GM15510 (cell line): ENCODE data around the gene OSBPL5.

Experiments
- POLR2A ChIP-seq: IDR thresholded peaks from 3 replicates; pipeline ENCODE4 v1.6.1; 2011; ENCODE audit warnings: borderline replicate concordance; ENCODE audit not compliant: insufficient read length; ENCODE audit errors: extremely low read depth

OSBPL5 gene

DNA sequence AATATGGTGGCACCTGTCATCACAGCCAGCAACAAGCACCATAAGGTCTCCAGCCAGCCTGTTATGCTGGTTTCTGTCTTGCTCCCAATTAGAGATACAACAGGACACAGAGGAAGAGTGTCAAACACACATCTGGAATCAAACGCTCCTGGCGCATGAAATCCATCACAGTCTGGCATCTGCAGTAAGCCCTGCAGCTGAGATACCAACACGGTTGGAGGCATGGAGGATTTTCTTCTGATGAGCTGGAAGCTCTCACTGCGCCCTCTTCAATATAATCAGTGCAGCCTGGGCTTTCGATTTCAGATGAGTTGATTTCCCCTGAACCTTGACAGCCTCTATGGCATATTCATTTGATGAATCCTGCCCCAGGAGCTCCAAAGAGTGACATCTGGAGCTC lies 80.1 kb downstream of the OSBPL5 start:
- no peak for TF ChIP-seq POLR2A

DNA sequence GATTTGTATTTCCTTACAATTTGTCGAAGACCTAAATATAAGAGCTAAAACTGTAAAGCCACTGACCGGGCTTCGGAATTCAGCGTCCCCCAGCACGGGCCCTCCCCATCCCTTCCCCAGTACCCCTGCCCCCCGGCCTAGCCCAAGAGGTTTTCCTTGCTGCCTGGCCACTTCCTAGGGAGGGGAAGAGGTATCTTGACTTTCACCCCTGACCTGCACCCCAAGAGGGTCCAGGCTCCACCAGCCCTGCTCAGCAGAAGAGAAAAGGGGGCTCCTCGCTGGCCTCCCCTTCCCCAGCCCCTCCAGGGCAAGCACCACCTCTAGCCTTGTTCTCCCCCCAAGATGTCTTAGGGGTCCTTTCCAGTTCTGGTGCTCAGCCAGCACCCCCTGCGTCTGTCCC lies 81.8 kb downstream of the OSBPL5 start:
- TF ChIP-seq POLR2A, result no peak

DNA sequence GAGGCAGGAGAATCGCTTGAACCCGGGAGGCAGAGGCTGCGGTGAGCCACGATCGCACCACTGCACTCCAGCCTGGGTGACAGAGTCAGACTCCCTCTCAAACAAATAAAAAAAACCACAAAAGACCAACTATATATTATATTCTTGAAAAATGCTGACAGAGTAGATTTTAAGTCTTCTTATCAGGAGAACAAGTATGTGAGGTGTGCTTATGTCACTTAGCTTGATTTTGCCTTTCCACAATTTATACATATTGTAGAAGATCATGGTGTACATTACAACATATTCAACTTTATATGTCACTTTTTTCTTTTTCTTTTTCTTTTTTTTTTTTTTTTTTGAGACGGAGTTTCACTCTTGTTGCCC lies 83.7 kb downstream of the OSBPL5 start:
- TF ChIP-seq POLR2A, result no peak

DNA sequence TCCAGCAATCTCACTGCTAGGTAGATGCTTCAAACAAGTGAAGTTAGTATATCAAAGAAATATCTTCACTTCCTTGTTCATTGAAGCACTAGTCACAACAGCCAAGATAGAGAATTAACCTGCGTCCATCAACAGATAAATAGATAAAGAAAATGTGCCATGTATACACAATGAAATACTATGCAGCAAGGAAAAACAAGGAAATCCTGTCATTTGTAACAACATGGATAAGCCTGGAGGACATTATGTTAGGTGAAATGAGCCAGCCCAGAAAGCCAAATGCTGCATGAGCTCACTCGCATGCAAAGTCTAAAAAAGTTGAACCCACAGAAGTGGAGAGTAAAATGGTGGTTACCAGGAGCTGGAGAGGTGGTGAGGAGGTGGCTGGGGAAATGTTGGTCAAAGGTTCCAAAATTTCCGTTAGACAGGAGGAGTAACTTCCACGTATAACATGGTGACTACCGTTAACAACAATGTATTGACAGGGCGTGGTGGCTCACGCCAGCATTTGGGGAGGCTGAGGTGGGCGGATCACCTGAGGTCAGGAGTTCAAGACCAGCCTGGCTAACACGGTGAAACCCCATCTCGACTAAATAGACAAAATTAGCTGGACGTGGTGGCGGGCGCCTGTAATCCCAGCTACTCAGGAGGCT lies 84.3 kb downstream of the OSBPL5 start:
- TF ChIP-seq POLR2A, result no peak

DNA sequence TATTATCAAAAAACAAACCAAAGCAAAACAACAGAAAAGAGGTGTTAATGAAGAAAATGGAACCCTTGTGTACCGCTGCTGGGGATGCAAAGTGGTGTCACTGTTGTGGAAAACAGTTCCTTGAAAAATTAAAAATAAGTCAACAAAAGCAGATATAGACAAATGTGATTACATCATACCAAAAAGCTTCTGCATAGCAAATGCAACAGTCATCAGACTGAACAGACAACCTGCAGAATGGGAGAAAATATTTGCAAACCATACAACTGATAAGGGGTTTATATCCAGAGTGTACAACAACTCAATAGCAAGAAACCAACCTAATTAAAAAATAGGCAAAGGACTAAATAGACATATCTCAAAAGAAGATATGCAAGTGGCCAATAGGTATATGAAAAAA lies 85.0 kb downstream of the OSBPL5 start:
- TF ChIP-seq POLR2A, result no peak

DNA sequence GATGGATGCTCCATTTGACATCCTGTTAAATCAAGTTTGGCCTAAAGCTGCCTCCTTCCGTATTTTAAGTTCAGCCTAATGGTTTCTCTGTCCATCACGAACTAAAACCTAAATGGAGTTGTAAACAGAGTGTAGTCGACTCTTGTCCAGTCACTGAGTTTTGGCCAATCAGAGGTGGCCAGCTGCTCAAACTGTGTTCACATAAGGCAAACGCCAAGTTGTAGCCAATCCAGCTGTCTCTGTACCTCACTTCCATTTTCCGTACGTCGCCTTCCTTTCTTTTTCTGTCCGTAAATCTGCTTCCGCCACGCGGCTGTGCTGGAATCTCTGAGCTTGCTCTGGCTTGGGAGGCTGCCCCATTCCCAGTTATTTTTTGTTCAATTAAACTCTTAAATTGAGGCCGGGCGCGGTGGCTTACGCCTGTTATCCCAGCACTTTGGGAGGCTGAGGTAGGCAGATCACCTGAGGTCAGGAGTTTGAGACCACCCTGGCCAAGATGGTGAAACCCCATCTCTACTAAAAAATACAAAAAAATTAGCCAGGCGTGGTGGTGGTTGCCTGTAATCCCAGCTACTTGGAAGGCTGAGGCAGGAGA lies 87.2 kb downstream of the OSBPL5 start:
- no peak for TF ChIP-seq POLR2A

DNA sequence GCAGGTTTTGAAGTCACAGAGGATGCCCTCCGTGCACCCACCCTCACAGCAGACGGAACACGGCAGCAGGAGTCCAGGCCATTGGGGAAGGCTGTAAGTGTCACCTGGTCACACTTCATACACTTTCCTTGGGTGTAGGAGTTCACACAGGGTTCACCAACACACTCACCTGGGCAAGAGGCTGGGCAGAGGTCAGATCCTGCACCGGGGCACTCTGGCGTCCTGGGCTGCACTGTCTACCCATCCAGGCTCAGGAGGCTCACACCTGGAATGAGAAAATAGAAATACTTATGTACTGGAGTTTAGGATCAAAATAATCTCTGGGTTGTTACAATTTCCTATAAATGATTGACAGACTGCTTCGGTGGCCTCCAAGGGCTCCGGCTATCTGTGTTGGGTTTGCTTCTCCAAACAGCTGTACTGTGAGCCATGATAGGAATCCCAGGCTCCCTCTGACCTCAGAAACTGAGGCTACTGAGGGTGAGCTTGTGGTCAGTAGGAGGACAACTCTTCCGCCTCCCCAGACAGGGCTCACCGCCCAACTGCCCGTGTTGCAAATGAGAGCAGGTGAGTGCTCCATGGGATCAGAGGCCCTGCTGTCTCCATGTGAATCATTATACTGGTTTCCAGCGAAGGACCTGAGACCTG lies 87.8 kb downstream of the OSBPL5 start:
- no peak for TF ChIP-seq POLR2A

DNA sequence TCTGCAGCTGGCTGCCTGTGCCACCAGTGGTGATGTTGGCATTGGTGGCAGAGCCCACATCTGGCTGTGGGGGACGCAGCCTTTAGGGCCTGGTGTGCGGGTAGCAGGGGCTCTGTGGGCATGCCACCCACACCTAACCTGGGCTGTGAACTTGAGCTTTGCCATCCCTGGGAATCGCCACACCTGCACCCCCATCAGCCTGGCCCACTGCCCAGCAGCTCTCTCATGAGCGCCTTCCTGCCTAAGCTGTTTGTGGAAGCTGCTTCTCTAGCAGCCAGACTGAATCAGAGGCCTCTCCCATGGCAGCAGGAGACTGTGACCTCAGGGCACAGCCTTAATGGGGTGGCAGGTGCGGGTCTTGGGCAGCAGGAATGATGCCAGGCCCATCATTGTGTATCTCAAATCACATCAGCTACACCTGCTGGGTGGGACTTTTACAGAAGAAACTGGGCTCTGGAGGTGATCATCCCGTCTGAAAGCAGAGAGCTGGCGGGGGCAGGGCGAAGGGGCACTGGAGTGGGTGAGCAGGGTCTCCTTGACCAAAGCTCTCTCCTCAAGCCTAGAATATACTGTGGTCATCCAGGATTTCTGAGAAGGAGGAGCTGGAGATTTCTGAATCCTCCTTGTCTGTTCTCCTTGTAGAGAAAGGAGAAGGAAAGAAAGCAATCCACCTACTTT lies 90.1 kb downstream of the OSBPL5 start:
- TF ChIP-seq POLR2A, result no peak

DNA sequence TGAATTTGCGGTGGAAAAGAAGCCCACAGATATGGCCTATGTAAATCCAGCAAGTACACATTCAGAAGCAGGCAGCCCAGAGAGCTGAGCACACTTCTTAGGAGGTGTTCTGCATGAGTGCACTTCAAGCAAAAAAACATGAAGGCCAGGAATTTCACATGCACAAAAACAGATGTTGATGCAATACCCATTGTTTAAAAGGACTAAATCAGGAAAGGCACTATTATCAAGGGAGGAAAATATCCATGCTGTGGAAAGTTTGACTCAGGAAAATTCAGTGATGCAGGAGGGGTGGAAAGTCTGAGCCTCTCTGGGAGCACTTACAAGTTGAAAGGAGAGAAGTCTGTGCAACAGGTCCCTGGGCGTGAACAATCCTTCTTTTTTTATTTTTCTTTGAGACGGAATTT lies 92.1 kb downstream of the OSBPL5 start:
- no peak for TF ChIP-seq POLR2A

DNA sequence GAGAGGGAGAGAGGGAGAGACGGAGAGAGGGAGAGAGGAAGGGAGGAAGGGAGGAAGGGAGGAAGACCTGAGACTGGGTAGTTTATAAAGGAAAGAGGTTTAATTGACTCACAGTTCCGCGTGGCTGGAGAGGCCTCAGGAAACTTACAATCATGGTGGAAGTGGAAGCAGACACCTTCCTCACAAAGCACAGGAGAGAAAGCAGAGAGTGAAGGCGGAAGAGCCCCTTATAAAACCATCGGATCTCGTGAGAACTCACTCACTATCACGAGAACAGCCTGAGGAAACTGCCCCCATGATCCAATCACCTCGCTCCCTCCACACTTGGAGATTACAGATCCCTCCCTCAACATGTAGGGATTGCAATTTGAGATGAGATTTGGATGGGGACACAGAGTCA lies 95.7 kb downstream of the OSBPL5 start:
- no peak for TF ChIP-seq POLR2A

DNA sequence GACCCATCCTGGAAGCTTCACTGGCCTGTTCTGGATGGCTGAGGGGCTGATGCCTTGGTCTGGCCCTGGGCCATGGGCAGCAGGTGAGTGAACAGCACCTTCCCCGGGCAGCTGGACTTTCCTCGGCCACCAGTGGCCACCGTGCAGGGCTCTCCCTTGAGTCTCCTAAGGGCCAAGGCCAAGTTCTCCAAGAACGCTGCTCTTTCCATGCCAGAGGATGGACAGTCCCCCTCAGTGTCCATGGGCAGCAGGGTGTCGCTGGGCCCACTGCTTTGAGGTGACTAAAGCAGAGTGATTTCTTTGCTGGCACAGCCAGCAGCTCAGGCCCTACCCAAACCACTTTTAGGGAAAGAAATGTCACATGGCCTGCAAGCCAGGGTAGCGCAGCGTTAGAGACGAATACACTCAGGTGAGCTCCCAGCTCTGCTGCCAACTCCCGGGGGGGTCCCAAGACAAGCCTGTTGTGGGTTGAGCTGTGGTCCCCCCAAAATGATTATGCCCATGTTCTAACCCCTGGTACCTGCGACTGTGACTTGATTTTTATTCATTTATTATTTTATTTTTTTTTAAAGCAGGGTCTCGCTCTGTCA lies 104.6 kb downstream of the OSBPL5 start:
- no peak for TF ChIP-seq POLR2A

DNA sequence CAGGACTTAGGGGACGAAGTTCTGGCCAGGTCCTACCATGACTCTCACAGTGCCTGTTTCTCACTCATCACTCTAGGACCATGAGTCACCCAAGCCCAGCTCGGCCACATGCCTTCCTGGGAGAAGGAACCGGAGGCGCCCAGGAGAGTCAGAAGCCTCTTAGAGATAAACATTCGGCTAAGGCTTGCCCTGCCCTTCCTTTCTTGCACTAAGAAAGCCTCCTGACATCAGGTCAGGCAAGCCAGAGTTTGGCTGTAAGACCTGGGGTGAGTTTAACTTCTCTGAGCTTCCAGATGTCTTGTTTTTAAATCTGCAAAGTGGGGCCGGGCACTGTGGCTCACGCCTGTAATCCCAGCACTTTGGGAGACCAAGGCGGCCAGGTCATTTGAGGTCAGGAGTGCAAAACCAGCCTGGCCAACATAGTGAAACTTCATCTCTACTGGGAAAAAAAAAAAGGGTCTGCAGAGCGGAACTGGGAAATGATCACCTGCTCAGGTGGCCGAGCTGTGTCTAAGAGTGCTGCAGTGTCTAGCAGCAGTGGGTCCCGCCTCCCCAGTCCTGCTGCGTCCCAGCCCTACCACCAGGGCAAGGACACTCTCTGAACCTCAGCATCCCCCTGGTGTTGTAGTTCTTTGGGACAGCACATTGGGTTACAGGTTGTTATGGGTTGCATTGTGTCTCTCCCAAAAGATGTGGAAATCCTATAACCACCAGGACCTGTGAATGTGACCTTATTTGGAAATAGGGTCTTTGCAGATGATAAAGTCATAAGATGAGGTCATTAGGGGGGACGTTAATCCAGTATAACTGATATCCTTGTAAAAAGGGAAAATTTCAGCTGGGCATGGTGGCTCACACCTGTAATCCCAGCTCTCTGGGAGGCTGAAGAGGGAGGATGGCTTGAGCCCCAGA lies 106.1 kb downstream of the OSBPL5 start:
- no peak for TF ChIP-seq POLR2A

DNA sequence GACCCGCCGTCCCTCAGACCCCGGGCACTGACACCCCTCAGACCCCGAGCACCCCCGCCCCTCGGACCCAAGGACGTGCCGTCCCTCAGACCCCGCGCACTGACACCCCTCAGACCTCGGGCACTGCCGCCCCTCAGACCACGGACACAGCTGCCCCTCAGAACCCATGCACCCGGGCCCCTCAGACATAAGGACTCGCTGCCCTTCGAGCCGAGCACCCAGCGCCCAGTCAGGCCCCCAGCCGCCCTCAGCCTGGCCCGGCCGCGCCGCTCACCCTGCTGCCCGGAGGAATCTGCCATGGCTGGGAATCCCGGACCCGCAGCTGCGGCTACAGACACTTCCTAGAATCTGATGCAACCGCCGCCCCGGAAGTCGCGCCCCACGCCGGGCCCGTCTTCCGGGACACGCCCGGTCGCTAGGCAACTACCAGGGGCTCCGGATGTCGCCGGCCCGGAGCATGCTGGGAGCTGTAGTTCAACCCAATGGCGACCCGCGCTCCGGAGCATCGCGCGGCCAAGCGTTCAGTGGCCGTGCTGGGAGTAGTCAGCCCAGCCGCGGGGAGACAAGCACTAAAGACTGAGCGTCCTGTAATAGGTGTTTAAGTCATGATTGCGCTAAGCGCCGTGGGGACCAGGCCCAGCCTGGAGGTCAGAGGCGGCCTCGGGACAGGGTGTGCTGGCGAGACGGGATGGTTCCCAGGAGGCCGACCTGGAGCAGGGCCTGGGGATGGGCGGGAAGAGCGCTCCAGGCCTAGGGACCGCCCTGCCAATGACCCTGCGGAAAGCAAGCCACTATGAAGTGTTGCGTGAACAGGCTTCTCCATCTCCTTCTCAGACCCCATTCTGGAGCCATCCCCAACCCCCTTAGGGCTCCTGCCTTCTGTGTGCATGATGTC lies 107.8 kb downstream of the OSBPL5 start, which contains the start of gene CARS1:
TSS of gene CARS1 (minus strand) at position 355 of the 895 bp plus-strand sequence. CDS start at position 299, 56 bp downstream.
- TF ChIP-seq POLR2A, result peak; percentile 81
